GM21717 (cell line): ENCODE data around the gene TAAR6.
"Not testable (repeated sequence)": the region's sequence is repeated elsewhere in the genome, so short reads cannot be mapped to it uniquely, and the experiment has no call there.

Source experiments
- ATAC-seq: cut with Tn5 transposase; IDR thresholded peaks from one replicate; pipeline ENCODE4 v1.9.1; 2021; ENCODE audit warnings: mild to moderate bottlenecking, moderate library complexity; ENCODE audit not compliant: unreplicated experiment

TAAR6 gene

DNA sequence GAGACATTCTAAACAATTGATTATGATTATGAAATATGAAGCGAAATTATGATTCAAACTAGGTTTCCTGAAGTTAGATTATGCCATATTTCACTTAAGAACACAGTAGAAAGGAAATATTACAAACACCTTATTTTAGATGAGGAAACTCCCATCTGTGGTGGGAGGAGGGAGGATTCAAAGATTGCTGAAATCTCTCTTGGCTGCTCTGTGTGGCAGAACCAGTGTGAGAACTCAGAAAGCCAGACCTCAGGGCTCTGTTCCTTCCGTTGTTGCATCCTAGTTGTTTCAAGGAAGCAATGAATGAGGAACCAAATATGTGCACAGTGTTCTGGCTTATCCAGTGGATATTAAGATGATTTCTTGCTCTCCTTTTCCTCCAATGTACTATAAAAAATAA, 17.3 kb downstream of the TAAR6 start:
- ATAC-seq = no peak

GRCh38 chr6:132589454-132589853, 19.3 kb downstream of the TAAR6 start, which contains the start of gene TAAR5:
TAAR5 (minus strand) TSS chr6:132589741; CDS start chr6:132589686, 55 bp downstream.
- ATAC-seq = no peak

- no peak for ATAC-seq
Measured at GRCh38 chr6:132590362-132590761, 20.2 kb downstream of the TAAR6 start.

GRCh38 chr6:132592855-132593254, 22.7 kb downstream of the TAAR6 start:
- no peak for ATAC-seq

DNA sequence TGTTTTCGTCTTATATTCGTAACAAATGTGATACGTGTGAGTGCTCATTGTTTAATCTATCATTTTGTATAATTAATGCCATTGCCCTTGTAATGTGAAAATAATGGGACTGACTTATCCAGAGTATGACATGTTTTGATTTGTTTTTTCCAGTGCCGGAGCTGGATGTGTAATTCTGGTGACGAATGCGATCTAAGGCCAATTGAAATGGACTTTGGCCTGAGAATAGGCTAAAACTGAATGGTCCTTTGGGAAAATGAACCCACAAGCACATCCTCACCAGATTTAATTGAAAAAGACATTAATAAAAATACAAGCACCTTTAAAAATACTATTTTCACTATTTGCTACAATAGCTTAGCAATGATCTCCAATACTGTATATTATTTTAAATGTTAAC, 26.1 kb downstream of the TAAR6 start:
- ATAC-seq = no peak

DNA sequence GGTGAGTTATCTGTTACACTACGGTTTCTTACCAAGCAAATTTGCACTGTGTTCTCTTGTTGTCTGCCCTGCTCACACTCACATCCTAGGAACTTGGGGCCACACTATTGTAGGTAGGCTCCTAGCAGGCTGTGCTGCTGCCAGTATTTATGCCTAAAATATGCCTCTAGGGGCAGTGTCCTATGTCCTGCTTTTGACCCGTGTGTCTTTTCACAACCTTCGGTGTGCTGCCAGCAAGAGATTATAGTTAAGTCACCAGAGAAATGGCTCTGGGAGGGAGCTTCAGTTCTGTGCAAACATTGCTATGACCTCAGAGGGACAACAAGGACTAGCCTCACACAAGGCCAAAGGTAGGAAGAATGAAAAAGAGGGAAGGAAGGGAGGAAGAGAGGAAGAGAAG, 28.4 kb downstream of the TAAR6 start:
- peak; percentile 53 for ATAC-seq

GRCh38 chr6:132600900-132601299, 30.8 kb downstream of the TAAR6 start:
- ATAC-seq = not testable (repeated sequence)

DNA sequence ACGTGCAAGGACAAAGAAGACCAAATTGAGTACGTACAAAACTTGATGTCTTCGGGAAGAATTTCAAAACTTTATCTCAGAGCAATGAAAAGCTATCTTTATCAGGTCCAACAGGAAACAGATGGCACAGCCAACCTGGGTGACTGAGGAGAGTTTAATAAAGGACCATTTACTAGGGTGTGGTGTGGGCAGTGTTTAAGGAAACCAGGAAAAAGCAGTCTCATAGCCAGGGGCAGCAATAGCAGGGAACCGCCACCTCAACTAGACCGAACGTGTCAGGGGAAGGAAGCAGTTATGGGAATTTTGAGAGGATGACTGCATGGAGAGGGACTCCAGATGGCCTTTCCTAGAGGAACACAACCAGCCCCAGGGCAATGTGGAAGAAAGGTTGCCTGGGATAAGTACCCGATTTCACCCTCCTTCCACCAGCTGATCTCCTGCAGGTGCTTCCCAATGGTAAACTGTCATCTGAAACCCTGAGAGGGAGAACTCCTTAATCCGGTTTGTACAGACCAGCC, 34.6 kb downstream of the TAAR6 start:
- ATAC-seq = no peak

- ATAC-seq = no peak
Measured at GRCh38 chr6:132607544-132608233, 37.6 kb downstream of the TAAR6 start.

GRCh38 chr6:132611616-132612015, 41.5 kb downstream of the TAAR6 start:
- no peak for ATAC-seq

DNA sequence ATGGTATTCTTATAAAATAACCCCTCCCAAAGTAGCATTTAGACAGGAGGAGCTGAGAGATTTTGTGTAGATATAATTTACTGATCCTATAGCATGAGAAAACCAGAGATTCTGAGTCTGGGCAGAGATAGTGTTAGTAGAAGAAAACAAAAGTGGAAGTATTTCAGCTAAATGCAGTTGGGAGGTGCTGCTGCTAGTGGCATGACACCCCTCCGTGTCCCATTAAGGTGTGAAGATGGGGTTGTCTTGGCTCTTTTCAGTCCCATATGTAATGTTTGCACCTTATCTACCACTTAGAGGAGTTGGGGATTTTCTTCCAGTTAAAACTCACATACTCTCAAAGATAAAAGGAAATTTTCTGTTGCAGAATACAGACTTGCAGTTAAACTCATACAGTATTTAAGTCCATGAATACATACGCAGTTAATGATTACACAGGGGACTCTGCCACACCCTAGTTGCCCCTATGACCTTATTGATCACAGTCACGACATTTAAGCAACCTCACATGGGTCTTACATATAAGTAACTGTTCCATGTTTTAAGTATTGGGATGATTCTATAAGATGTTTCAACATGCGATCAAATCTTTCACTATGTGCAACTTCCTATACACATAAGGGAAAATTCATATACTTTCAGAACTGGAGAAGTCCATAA, 42.5 kb downstream of the TAAR6 start:
- ATAC-seq = no peak

DNA sequence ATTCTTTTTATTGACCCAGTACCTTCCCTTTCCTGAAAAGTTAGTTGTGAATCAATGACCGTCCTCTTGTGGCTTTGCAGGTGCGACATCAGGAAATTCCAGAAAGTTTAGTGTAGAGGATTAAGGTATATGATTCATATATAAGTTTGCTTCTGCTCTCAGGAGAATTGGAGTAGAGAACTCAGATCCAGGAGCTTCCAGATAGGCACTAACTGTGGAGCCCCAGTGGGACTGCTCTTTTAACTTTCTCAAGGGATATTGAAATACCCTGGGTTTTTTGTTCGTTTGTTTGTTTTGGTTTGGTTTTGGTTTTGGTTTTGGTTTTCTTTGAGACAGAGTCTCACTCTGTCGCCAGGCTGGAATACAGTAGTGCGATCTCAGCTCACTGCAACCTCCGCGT, 44.4 kb downstream of the TAAR6 start:
- ATAC-seq = no peak

- ATAC-seq = no peak
Measured at GRCh38 chr6:132616677-132617076, 46.6 kb downstream of the TAAR6 start.
